MCF 10A (cell line): ENCODE measurements around the gene NUDT5. TPM values are rescaled to one million over a fixed set of nuclear protein-coding genes. Genes with fewer than 3 reads are reported as not detected.

Source experiments
- Bru-seq: library from RNA; stranded (reverse); fragments of 400-500 nt; gene quantifications from one replicate; lab custom pipeline; 2021; lab: Mats Ljungman, UMichigan
- BruChase-seq, 2 experiments: library from RNA; stranded (reverse); fragments of 400-500 nt; gene quantifications; one replicate each; lab custom pipeline; 2021; lab: Mats Ljungman, UMichigan
- BruUV-seq: library from RNA; stranded (reverse); fragments of 400-500 nt; replicated peaks from 2 replicates; lab custom pipeline; 2021; lab: Mats Ljungman, UMichigan
- CTCF ChIA-PET: fragments of 300-600 bp; sonication (Branson Sonifier 250); formaldehyde crosslinking; extraction: SDS; loops from one replicate; lab custom pipeline; 2021; ENCODE audit warnings: antibody characterized with exemption, inconsistent platforms; lab: Yijun Ruan, JAX
- POLR2A ChIA-PET: fragments of 300-600, 350-650 bp; sonication (Branson Sonifier 250); formaldehyde crosslinking; extraction: SDS; loops from one replicate; lab custom pipeline; 2020; ENCODE audit warnings: antibody characterized with exemption, inconsistent platforms; lab: Yijun Ruan, JAX
- DNase-seq: peaks from one replicate; pipeline ENCODE4 v3.0.0-alpha.2; 2018; ENCODE audit not compliant: unreplicated experiment
- H3K27ac Mint-ChIP-seq: one replicate; pipeline ENCODE4 v1.8.0; 2022; ENCODE audit warnings: mild to moderate bottlenecking, low read depth, mixed read lengths; ENCODE audit not compliant: unreplicated experiment
- H3K27me3 Mint-ChIP-seq: one replicate; pipeline ENCODE4 v1.8.0; 2022; ENCODE audit warnings: mixed read lengths; ENCODE audit not compliant: insufficient read depth, unreplicated experiment
- H3K36me3 Mint-ChIP-seq: one replicate; pipeline ENCODE4 v1.8.0; 2022; ENCODE audit warnings: mild to moderate bottlenecking, moderate library complexity, mixed read lengths; ENCODE audit not compliant: insufficient read depth, unreplicated experiment
- H3K4me1 Mint-ChIP-seq: one replicate; pipeline ENCODE4 v1.8.0; 2022; ENCODE audit warnings: mixed read lengths; ENCODE audit not compliant: insufficient read depth, unreplicated experiment
- H3K4me3 Mint-ChIP-seq: one replicate; pipeline ENCODE4 v1.8.0; 2022; ENCODE audit warnings: mild to moderate bottlenecking, moderate library complexity, mixed read lengths; ENCODE audit not compliant: unreplicated experiment
- H3K9me3 Mint-ChIP-seq: one replicate; pipeline ENCODE4 v1.8.0; 2022; ENCODE audit warnings: mixed read lengths; ENCODE audit not compliant: unreplicated experiment
- CTCF ChIP-seq: fragments of 200-600 bp; IDR thresholded peaks from one replicate; pipeline ENCODE4 v1.8.0; 2022; ENCODE audit warnings: antibody characterized with exemption, mild to moderate bottlenecking; ENCODE audit not compliant: unreplicated experiment
- intact Hi-C: fragments of 100-400 bp; cut with micrococcal nuclease; formaldehyde crosslinking; loops from 2 replicates; pipeline ENCODE4 v1.14.1; 2022
- long read RNA-seq: library from polyadenylated mRNA; stranded (forward); transcript quantifications from one replicate; pipeline ENCODE4 v2.0.0, GENCODE V29; 2022
- total RNA-seq: library from RNA; stranded (reverse); gene quantifications from 2 replicates; pipeline ENCODE4 v1.2.3, GENCODE V29; 2022

Gene NUDT5
- 77.7 and 84.2 TPM in 2 replicates for total RNA-seq
- percentile 83 among the genes with signal in this experiment for Bru-seq, nascent RNA
- BruChase-seq, experiment 1, labeled RNA remaining after a 6-hour chase, result percentile 77 among the genes with signal in this experiment
- percentile 87 among the genes with signal in this experiment for BruChase-seq, experiment 2, labeled RNA remaining after a 2-hour chase
- long read RNA-seq, partial matches to known transcripts, result 2 of 28 reads
- long read RNA-seq, other reads (novel, unspliced or antisense), result 26 of 28 reads

- DNase-seq, result peak; percentile 92
- Mint-ChIP-seq H3K36me3 (peaks cover 29% of the 10 kb centered on the region), H3K27ac (peak within 1 kb of the TSS; percentile 99), H3K4me1 (peaks cover 24% of the 10 kb centered on the region), H3K9me3 (no peaks in the 10 kb centered on the region), H3K4me3 (peak within 1 kb of the TSS; percentile 99), H3K27me3 (no peaks in the 10 kb centered on the region)
- CTCF ChIA-PET, result interaction anchor here (0.6 to 1.4 kb wide), 6 partner anchors 16 to 904 kb away, joined by 3 to 9 read pairs (median 3); partner anchors contain the start of gene OPTN
- intact Hi-C loops, result loop anchor here (10.0 kb wide), 1 partner anchor 411 kb away; no protein-coding TSS in a partner anchor
- no peak for TF ChIP-seq CTCF
- POLR2A ChIA-PET, result interaction anchor here (0.6 to 4.5 kb wide), 26 partner anchors 9 to 1394 kb away, joined by 3 to 32 read pairs (median 4); partner anchors contain the start of genes OPTN and UPF2
- no TSS peak for BruUV-seq
These were observed at the start of gene NUDT5, which contains the start of gene CDC123 for GRCh38 chr10:12195603-12196506. NUDT5 (minus strand) TSS chr10:12195891; CDS start chr10:12186291, 9,600 bp downstream. CDC123 (plus strand) TSS chr10:12196188; CDS start chr10:12196246, 58 bp downstream.

GRCh38 chr10:12243864-12244620 lies 48.4 kb upstream of the NUDT5 start:
- ChIA-PET CTCF (interaction anchor here (0.6 to 0.7 kb wide), 3 partner anchors 32 to 347 kb away, joined by 3 to 6 read pairs (median 3); no protein-coding TSS in a partner anchor), POLR2A (no interaction called here)
- DNase-seq, result no peak
- intact Hi-C loops, result no loop called here
- H3K27ac Mint-ChIP-seq, result no peak overlapping the region
- no peak overlapping the region for H3K4me3 Mint-ChIP-seq
- no peaks in the 10 kb centered on the region for H3K27me3 Mint-ChIP-seq
- no peaks in the 10 kb centered on the region for H3K9me3 Mint-ChIP-seq
- no TSS peak for BruUV-seq
- H3K36me3 Mint-ChIP-seq, result peaks cover 84% of the 10 kb centered on the region
- H3K4me1 Mint-ChIP-seq, result no peaks in the 10 kb centered on the region
- TF ChIP-seq CTCF, result no peak

DNA sequence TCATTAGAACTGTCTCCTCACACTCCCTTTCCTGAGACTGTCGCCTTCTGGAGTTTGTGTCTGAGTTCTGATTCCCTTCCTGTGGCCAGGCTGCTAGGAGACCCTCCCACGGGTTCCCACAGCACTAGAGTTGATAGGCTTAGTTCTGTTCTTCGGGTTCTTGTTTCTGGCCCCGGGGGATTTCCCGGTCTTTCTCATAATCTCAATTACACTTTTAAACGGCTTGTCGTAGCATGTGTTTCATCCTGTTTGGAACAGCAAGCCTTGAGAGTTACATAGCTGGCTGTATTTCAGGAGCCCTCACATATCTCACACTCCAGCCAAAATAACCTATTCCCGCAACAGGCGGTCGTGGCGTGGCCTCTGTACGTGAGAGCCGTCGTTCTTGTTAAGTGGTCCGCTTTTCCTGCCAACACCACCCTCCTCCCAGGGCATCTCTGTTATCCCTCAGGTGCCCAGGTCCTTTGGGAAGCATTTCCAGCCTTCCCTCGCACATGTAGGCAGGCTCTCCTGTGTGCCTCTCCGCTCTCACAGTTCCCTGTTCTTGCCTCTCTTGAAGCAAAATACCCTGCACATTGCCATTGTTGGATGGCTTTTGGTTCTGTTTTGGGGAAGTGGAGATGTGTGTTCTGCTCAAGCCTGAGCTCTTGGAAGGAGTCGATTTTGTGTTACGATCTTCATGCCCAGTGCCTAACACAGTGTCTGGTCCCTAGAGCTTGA lies 46.3 kb upstream of the NUDT5 start:
- Mint-ChIP-seq H3K27ac (peak overlapping the region; percentile 17), H3K36me3 (peaks cover 83% of the 10 kb centered on the region), H3K4me3 (no peak overlapping the region), H3K4me1 (no peaks in the 10 kb centered on the region), H3K9me3 (no peaks in the 10 kb centered on the region), H3K27me3 (no peaks in the 10 kb centered on the region)
- BruUV-seq, result no TSS peak
- DNase-seq, result no peak
- TF ChIP-seq CTCF, result no peak
- CTCF ChIA-PET, result interaction anchor here (1.0 to 1.5 kb wide), 3 partner anchors 20 to 833 kb away, joined by 4 to 5 read pairs (median 4); no protein-coding TSS in a partner anchor
- intact Hi-C loops, result no loop called here
- POLR2A ChIA-PET, result no interaction called here
